GM18498 (cell line): ENCODE measurements around the gene TRIM44.
"Not testable (repeated sequence)": the region's sequence is repeated elsewhere in the genome, so short reads cannot be mapped to it uniquely, and the experiment has no call there.

Experiments
- ATAC-seq: cut with Tn5 transposase; IDR thresholded peaks from one replicate; pipeline ENCODE4 v1.9.1; 2021; ENCODE audit warnings: mild to moderate bottlenecking, moderate library complexity; ENCODE audit not compliant: unreplicated experiment

TRIM44 gene

GRCh38 chr11:35714882-35715627 is 52.5 kb downstream of the TRIM44 start:
- peak; percentile 92 for ATAC-seq

- not testable (repeated sequence) for ATAC-seq
Observed at GRCh38 chr11:35715677-35716076, 53.1 kb downstream of the TRIM44 start.

GRCh38 chr11:35717043-35717442 is 54.5 kb downstream of the TRIM44 start:
- no peak for ATAC-seq

GRCh38 chr11:35717520-35717919 is 54.9 kb downstream of the TRIM44 start:
- no peak for ATAC-seq

GRCh38 chr11:35721651-35722282 is 59.2 kb downstream of the TRIM44 start:
- peak; percentile 47 for ATAC-seq

GRCh38 chr11:35722641-35723040 is 60.1 kb downstream of the TRIM44 start:
- ATAC-seq, result no peak

- ATAC-seq, result no peak
Observed at GRCh38 chr11:35723493-35723892, 60.9 kb downstream of the TRIM44 start.

- ATAC-seq, result peak; percentile 54
Observed at GRCh38 chr11:35723913-35724312, 61.3 kb downstream of the TRIM44 start.

- ATAC-seq, result no peak
Observed at GRCh38 chr11:35725885-35726284, 63.3 kb downstream of the TRIM44 start.

GRCh38 chr11:35727140-35727539 is 64.6 kb downstream of the TRIM44 start:
- no peak for ATAC-seq

GRCh38 chr11:35730254-35730653 is 67.7 kb downstream of the TRIM44 start:
- no peak for ATAC-seq

- ATAC-seq, result no peak
Observed at GRCh38 chr11:35734669-35735410, 72.3 kb downstream of the TRIM44 start.

GRCh38 chr11:35735411-35735810 is 72.8 kb downstream of the TRIM44 start:
- no peak for ATAC-seq

- no peak for ATAC-seq
Observed at GRCh38 chr11:35735903-35736302, 73.3 kb downstream of the TRIM44 start.

GRCh38 chr11:35736952-35737351 is 74.4 kb downstream of the TRIM44 start:
- ATAC-seq, result no peak

GRCh38 chr11:35740061-35740799 is 77.7 kb downstream of the TRIM44 start:
- no peak for ATAC-seq

GRCh38 chr11:35742707-35743454 is 80.3 kb downstream of the TRIM44 start:
- no peak for ATAC-seq

GRCh38 chr11:35746356-35747153 is 84.0 kb downstream of the TRIM44 start:
- ATAC-seq, result no peak

- ATAC-seq, result no peak
Observed at GRCh38 chr11:35747668-35748067, 85.1 kb downstream of the TRIM44 start.

- no peak for ATAC-seq
Observed at GRCh38 chr11:35748644-35749043, 86.1 kb downstream of the TRIM44 start.
